ENCODE data around the gene KLF11. TPM values are rescaled to one million over a fixed set of nuclear protein-coding genes. Genes with fewer than 3 reads are reported as not detected.

Gene KLF11
- total and polyA plus RNA-seq, 2 experiments from 2014 or later, result 10.2 to 11.3 TPM

DNA sequence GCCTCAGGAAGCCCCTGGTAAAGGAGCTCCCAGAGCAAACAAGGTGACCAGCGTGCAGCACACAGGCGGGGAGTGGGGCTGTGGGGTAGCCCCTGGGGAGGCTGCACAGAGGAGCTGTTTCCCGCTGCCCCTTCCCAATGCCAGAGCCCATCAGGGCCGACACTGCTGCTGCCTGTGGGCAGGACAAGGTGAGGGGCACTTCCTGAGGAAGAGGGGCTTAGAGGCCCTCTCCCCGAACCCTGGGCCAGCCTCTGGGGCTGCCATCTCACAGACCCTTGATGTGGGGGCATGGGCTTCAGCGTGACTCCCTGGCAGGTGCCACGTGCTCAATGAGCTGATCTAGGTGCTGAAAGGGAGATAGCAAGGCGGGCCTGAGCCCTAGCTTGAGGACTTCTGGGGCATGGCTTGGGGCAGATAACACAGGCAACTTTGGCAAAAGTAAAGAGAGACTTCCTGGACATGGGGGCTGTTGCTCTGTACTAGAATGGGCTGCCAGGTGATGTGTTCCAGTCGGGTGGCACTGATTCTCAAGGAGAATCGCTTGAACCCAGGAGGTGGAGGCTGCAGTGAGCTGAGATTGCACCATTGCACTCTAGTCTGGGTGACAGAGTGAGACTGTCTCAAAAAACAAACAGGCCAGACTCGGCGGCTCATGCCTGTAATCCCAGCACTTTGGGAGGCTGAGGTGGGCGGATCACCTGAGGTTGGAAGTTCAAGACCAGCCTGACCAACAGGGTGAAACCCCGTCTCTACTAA is 9.9 kb upstream of the KLF11 start:
- no peak overlapping the region for H3K4me3 ChIP-seq

GRCh38 chr2:10034333-10035052 is 8.9 kb upstream of the KLF11 start:
- Histone ChIP-seq H4K20me1 (ENCODE audit: insufficient read depth, poor library complexity, severe bottlenecking) (no peaks in the 10 kb centered on the region), H2AFZ (no peak overlapping the region), H3K9me2 (replicated peaks; ENCODE audit: insufficient read depth) (no peaks in the 10 kb centered on the region), H3K4me3 (no peak overlapping the region), H3K27me3 (no peaks in the 10 kb centered on the region), H3K79me2 (no peaks in the 10 kb centered on the region), H3K4me1 (ENCODE audit: insufficient read depth) (peaks cover 3% of the 10 kb centered on the region), H3K9me3 (ENCODE audit: low read depth) (no peaks in the 10 kb centered on the region), H3K4me2 (no peak overlapping the region), H3K36me3 (replicated peaks; ENCODE audit: insufficient read depth, low read depth) (no peaks in the 10 kb centered on the region), H3K27ac (no peak overlapping the region)
- WGBS (ENCODE audit: low lambda C conversion rate, missing lambda C conversion rate), result 82% methylated on average over 12 of the region's 12 CpGs
- DNase-seq (ENCODE audit: low spot score), result no peak
- TF ChIP-seq CTCF (IDR thresholded peaks at IDR 0.05; ENCODE audit: poor library complexity) (no peak), EZH2 (IDR thresholded peaks at IDR 0.05; ENCODE audit: borderline replicate concordance) (no peak), EZH2phosphoT487 (IDR thresholded peaks at IDR 0.05; ENCODE audit: low read depth, severe bottlenecking, unreplicated experiment) (no peak)

More for the DNA sequence above, 9.9 kb upstream of the KLF11 start:
- Histone ChIP-seq H2AFZ (no peak overlapping the region), H3K27me3 (no peaks in the 10 kb centered on the region), H3K27ac (no peak overlapping the region), H3K4me2 (no peak overlapping the region), H3K4me1 (ENCODE audit: insufficient read depth) (peaks cover 8% of the 10 kb centered on the region), H3K9me3 (ENCODE audit: low read depth) (no peaks in the 10 kb centered on the region), H3K9me2 (replicated peaks; ENCODE audit: insufficient read depth) (no peaks in the 10 kb centered on the region), H4K20me1 (ENCODE audit: insufficient read depth, poor library complexity, severe bottlenecking) (no peaks in the 10 kb centered on the region), H3K36me3 (replicated peaks; ENCODE audit: insufficient read depth, low read depth) (no peaks in the 10 kb centered on the region), H3K79me2 (no peaks in the 10 kb centered on the region)
- WGBS (ENCODE audit: low lambda C conversion rate, missing lambda C conversion rate), result 89% methylated on average over 14 of the region's 14 CpGs
- TF ChIP-seq EZH2phosphoT487 (IDR thresholded peaks at IDR 0.05; ENCODE audit: low read depth, severe bottlenecking, unreplicated experiment) (no peak), CTCF (IDR thresholded peaks at IDR 0.05; ENCODE audit: poor library complexity) (no peak)
- no peak for DNase-seq (ENCODE audit: low spot score)

DNA sequence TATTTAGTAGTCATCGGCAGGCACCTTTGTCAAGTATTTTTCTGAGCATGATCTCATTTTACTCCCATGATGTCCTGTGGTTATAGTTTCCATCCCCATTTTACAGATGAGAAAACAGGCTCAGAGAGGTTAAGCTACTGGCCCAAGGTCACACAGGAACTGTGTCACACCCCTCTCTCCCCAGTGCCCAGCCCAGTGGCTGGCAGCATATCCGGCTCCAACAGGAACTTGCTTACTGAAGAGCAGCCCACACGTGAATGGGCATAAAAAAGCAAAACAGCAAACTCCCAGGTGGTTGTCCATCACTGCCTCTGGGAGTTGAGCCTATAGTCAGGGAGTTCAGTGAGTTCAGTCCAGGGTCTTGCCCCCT is 8.3 kb upstream of the KLF11 start:
- Histone ChIP-seq H3K9me3 (ENCODE audit: low read depth) (no peaks in the 10 kb centered on the region), H2AFZ (no peak overlapping the region), H3K9me2 (replicated peaks; ENCODE audit: insufficient read depth) (no peaks in the 10 kb centered on the region), H3K36me3 (replicated peaks; ENCODE audit: insufficient read depth, low read depth) (no peaks in the 10 kb centered on the region), H3K27me3 (no peaks in the 10 kb centered on the region), H3K4me3 (no peak overlapping the region), H3K27ac (no peak overlapping the region), H3K4me2 (no peak overlapping the region), H4K20me1 (ENCODE audit: insufficient read depth, poor library complexity, severe bottlenecking) (no peaks in the 10 kb centered on the region), H3K4me1 (ENCODE audit: insufficient read depth) (no peaks in the 10 kb centered on the region), H3K79me2 (no peaks in the 10 kb centered on the region)
- no peak for DNase-seq (ENCODE audit: low spot score)
- TF ChIP-seq EZH2 (IDR thresholded peaks at IDR 0.05; ENCODE audit: borderline replicate concordance), result no peak
- no peak for TF ChIP-seq EZH2phosphoT487 (IDR thresholded peaks at IDR 0.05; ENCODE audit: low read depth, severe bottlenecking, unreplicated experiment)
- TF ChIP-seq CTCF (IDR thresholded peaks at IDR 0.05; ENCODE audit: poor library complexity), result no peak
- 88% methylated on average over 3 of the region's 3 CpGs for WGBS (ENCODE audit: low lambda C conversion rate, missing lambda C conversion rate)

All from hepatocyte (in vitro differentiated cells).